HEK293T (cell line): ENCODE results near the gene AGBL4.

Source experiments
- CTCF ChIA-PET: fragments of 350-600 bp; formaldehyde crosslinking; extraction: SDS; loops from one replicate; lab custom pipeline; 2021; ENCODE audit warnings: antibody characterized with exemption, inconsistent platforms; lab: Yijun Ruan, JAX
- POLR2A ChIA-PET: fragments of 350-600 bp; formaldehyde crosslinking; extraction: SDS; loops from one replicate; lab custom pipeline; 2020; ENCODE audit warnings: antibody characterized with exemption, inconsistent platforms; lab: Yijun Ruan, JAX
- DNase-seq: peaks from one replicate; pipeline ENCODE4 v3.0.0; 2012; ENCODE audit warnings: mixed read lengths; ENCODE audit errors: extremely low spot score
- ARNT ChIP-seq: fragments of 450-650 bp; IDR thresholded peaks from 2 replicates; pipeline ENCODE4 v1.6.1; 2017; ENCODE audit warnings: mild to moderate bottlenecking
- BHLHE40 ChIP-seq: fragments of 450-650 bp; IDR thresholded peaks from 2 replicates; pipeline ENCODE4 v1.6.1; 2016; ENCODE audit warnings: mild to moderate bottlenecking, moderate library complexity, borderline replicate concordance
- CTBP1 ChIP-seq: fragments of 450-650 bp; IDR thresholded peaks from 2 replicates; pipeline ENCODE4 v1.6.1; 2016; ENCODE audit warnings: borderline replicate concordance
- ELF4 ChIP-seq: fragments of 450-650 bp; IDR thresholded peaks from 2 replicates; pipeline ENCODE4 v1.6.1; 2017; ENCODE audit warnings: antibody characterized with exemption
- FOXA1 ChIP-seq: fragments of 450-650 bp; IDR thresholded peaks from 2 replicates; pipeline ENCODE4 v1.6.1; 2016; ENCODE audit warnings: mild to moderate bottlenecking
- FOXK2 ChIP-seq: fragments of 450-650 bp; IDR thresholded peaks from 2 replicates; pipeline ENCODE4 v1.6.1; 2016; ENCODE audit warnings: mild to moderate bottlenecking
- FOXM1 ChIP-seq: fragments of 450-650 bp; IDR thresholded peaks from 2 replicates; pipeline ENCODE4 v1.6.1; 2017; ENCODE audit warnings: mild to moderate bottlenecking, borderline replicate concordance
- HDGF ChIP-seq: fragments of 450-650 bp; IDR thresholded peaks from 2 replicates; pipeline ENCODE4 v1.6.1; 2017; ENCODE audit warnings: antibody characterized with exemption, borderline replicate concordance
- L3MBTL2 ChIP-seq: fragments of 450-650 bp; conservative IDR thresholded peaks from 2 replicates; pipeline ENCODE4 v1.6.1; 2016; ENCODE audit warnings: mild to moderate bottlenecking
- LEF1 ChIP-seq: fragments of 450-650 bp; IDR thresholded peaks from 2 replicates; pipeline ENCODE4 v1.6.1; 2017; ENCODE audit warnings: mild to moderate bottlenecking, borderline replicate concordance
- NFRKB ChIP-seq: fragments of 450-650 bp; IDR thresholded peaks from 2 replicates; pipeline ENCODE4 v1.6.1; 2016; ENCODE audit warnings: mild to moderate bottlenecking, moderate library complexity
- PKNOX1 ChIP-seq: fragments of 450-650 bp; IDR thresholded peaks from 2 replicates; pipeline ENCODE4 v1.6.1; 2016
- SP1 ChIP-seq: fragments of 450-650 bp; IDR thresholded peaks from 2 replicates; pipeline ENCODE4 v1.6.1; 2017
- SUZ12 ChIP-seq: fragments of 450-650 bp; IDR thresholded peaks from 2 replicates; pipeline ENCODE4 v1.6.1; 2016; ENCODE audit warnings: mild to moderate bottlenecking
- TARDBP ChIP-seq: fragments of 450-650 bp; IDR thresholded peaks from 2 replicates; pipeline ENCODE4 v1.6.1; 2016
- ZNF384 ChIP-seq: fragments of 450-650 bp; IDR thresholded peaks from 2 replicates; pipeline ENCODE4 v1.6.1; 2016

The AGBL4 gene

DNA sequence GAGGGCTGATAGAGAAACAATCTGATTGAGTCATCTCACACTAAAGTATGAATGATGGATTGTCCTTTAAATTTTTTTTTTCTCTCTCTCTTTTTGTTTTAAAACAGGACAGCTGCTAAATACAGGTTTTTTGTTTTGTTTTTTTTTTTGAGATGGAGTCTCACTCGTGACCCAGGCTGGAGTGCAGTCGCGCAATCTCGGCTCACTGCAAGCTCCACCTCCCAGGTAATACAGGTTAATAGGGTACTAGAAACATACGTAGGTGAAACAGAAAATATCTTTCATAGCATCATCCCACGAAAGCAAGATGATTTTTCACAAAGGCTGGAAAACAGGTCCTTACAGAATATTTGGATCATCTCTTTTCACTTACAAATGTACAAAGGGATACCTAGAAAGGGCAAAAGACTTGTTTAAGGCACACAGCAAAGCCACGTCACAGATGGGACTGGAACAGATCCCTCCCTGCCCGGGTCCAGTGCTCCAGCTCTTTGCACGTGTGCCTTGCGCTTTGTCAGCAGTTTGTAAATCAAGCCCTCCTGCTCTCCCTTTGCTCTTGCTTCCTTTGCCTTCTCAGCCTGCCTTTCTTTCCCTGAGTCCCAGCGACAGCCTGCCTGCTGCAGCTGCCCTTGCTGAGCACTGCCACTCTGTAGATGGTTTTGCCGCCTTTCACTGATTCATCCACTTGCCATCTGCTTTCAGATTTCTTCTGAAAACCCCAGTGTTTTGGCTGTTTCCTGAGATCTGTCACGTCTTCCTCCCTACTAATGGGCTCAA is 1075.8 kb downstream of the AGBL4 start:
- POLR2A ChIA-PET = no interaction called here
- TF ChIP-seq ELF4 (no peak), ARNT (no peak), BHLHE40 (no peak), ZNF384 (no peak), FOXM1 (no peak), HDGF (no peak), PKNOX1 (no peak), NFRKB (no peak), TARDBP (no peak), FOXA1 (no peak), SP1 (no peak)
- no peak for DNase-seq
- CTCF ChIA-PET = no interaction called here

DNA sequence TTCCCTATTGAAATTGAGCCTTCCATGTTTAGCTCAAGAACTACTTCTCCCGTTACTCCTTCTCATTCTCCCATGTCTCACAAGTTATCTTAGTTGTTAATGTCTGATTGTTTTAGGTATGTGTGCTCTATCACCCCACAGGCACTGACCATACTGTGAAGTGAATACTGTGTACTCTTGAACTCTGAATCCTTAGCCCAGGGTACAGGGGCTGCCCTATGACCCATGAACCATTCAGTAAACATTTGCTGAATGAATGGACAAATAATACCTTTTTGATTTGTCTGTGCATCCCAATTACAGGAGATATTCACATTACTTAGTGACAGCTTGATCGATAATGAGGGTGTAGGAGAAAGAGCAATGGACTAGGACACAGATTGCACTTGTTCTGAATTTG is 1077.7 kb downstream of the AGBL4 start:
- POLR2A ChIA-PET = no interaction called here
- TF ChIP-seq SUZ12 = no peak
- no peak for TF ChIP-seq SP1
- TF ChIP-seq L3MBTL2 = no peak
- no peak for TF ChIP-seq CTBP1
- no peak for TF ChIP-seq LEF1
- no peak for TF ChIP-seq BHLHE40
- TF ChIP-seq FOXA1 = no peak
- TF ChIP-seq FOXK2 = no peak
- TF ChIP-seq FOXM1 = no peak
- TF ChIP-seq HDGF = no peak
- no peak for TF ChIP-seq ZNF384
- CTCF ChIA-PET = no interaction called here
- DNase-seq = no peak

DNA sequence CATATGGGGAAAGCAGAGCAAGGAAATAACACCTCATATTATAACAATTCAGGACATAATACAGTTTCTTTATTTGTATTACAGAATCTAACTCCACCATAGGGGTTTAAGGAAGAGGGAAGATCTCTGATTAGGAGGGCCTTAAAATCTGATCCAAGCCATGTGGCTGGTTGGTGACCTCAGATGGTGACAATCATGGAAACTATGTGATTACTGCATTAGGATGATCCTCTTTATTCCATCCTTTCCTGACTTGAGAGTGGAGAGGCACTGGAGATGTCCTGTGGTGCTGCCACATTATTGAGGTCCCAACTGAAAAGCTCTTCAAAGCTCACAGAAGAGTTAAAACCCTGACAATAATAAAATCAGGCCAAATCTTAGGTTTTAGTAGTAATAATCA is 1078.9 kb downstream of the AGBL4 start:
- CTCF ChIA-PET = interaction anchor here (1.0 kb wide), 1 partner anchor 24 kb away, joined by 3 read pairs; no protein-coding TSS in a partner anchor
- no peak for TF ChIP-seq NFRKB
- no peak for TF ChIP-seq FOXM1
- no peak for TF ChIP-seq SP1
- no peak for TF ChIP-seq FOXK2
- TF ChIP-seq TARDBP = no peak
- no peak for TF ChIP-seq L3MBTL2
- TF ChIP-seq CTBP1 = no peak
- no peak for TF ChIP-seq SUZ12
- TF ChIP-seq HDGF = no peak
- no peak for TF ChIP-seq FOXA1
- TF ChIP-seq BHLHE40 = no peak
- TF ChIP-seq PKNOX1 = no peak
- no peak for TF ChIP-seq ELF4
- no peak for TF ChIP-seq ZNF384
- TF ChIP-seq LEF1 = no peak
- no peak for TF ChIP-seq ARNT
- DNase-seq = no peak
- POLR2A ChIA-PET = no interaction called here

- ChIA-PET POLR2A (no interaction called here), CTCF (no interaction called here)
- TF ChIP-seq FOXM1 = no peak
- no peak for TF ChIP-seq FOXK2
- TF ChIP-seq ZNF384 = no peak
Measured at GRCh38 chr1:48943826-48944225, 1079.9 kb downstream of the AGBL4 start.

GRCh38 chr1:48943393-48943792 is 1080.4 kb downstream of the AGBL4 start:
- no peak for TF ChIP-seq ELF4
- no peak for TF ChIP-seq TARDBP
- ChIA-PET POLR2A (no interaction called here), CTCF (no interaction called here)
- no peak for DNase-seq

More at GRCh38 chr1:48943826-48944225, 1079.9 kb downstream of the AGBL4 start:
- DNase-seq = no peak

DNA sequence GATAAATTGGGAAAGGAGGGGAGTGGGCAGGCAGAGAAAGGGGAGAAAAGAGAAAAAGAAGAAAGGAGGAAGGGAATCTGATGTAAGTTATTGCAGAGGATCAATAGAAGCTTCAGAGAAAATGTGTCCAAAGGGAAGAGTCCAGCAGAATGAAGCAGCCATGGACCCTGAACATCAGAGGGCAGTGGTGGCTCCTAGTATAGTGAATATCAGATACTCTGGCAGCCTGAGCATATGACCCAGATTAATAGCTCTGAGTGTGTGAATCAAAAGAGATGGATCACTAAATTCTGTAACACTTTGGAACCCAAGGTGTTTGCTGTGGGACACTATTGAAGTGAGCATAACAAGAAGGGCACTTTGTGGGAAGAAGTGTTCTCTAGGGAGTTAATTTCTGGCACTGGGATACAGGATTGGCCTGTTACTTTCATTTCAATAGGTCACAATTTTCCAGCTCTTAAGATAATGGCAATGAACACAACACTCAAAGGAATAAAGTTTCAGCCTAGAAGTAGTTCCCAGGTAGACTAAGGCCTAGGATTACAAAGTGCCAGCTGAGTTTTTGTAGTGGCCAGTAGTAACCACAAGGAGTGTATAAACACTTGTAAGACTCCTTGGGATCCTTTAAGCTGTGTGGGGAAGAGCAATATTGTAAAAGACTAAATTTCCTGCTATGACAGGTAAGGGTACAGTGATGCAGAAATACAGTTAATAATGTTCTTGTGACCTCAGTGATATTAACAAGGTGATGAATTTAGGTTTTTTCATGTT is 1082.6 kb downstream of the AGBL4 start:
- ChIA-PET CTCF (interaction anchor here (0.7 kb wide), 1 partner anchor 350 kb away, joined by 4 read pairs; no protein-coding TSS in a partner anchor), POLR2A (no interaction called here)
- TF ChIP-seq LEF1 (no peak), L3MBTL2 (no peak), ELF4 (no peak), NFRKB (no peak), PKNOX1 (no peak), FOXA1 (no peak), TARDBP (no peak), CTBP1 (no peak), SP1 (no peak), ZNF384 (no peak), FOXM1 (no peak)
- no peak for DNase-seq
